Motor neuron (in vitro differentiated cells): ENCODE measurements around the gene EVX1. TPM values are rescaled to one million over a fixed set of nuclear protein-coding genes. Genes with fewer than 3 reads are reported as not detected.

ENCODE experiments used
- ATAC-seq, 8 experiments: fragments of 200-7000 bp; cut with Tn5 transposase; replicated peaks in 6 of 8; 2 replicates each; pipeline ENCODE4 v1.8.0; 2021; ENCODE audit warnings: mild to moderate bottlenecking in 8 of 8, moderate library complexity in 8 of 8
- H3K27ac ChIP-seq, 2 donors: fragments of 250-450 bp; sonication (Bioruptor Pico); 2 replicates each; pipeline ENCODE4 v1.9.0; 2021; ENCODE audit warnings: antibody characterized with exemption in 2 of 2, mild to moderate bottlenecking in 2 of 2, moderate library complexity in 1 of 2
- H3K4me1 ChIP-seq, 2 donors: fragments of 250-450 bp; sonication (Bioruptor Pico); replicated peaks in 1 of 2; 2 replicates each; pipeline ENCODE4 v1.6.1; 2021; ENCODE audit warnings: antibody characterized with exemption in 2 of 2, mild to moderate bottlenecking in 2 of 2, moderate library complexity in 1 of 2
- H3K4me3 ChIP-seq, 5 donors: fragments of 250-450 bp; sonication (Bioruptor Pico); 2 replicates each; pipeline ENCODE4 v1.9.0; 2021; ENCODE audit warnings: antibody characterized with exemption in 5 of 5, mild to moderate bottlenecking in 5 of 5, moderate library complexity in 4 of 5
- WGBS, 10 experiments: fragments of 450-650 bp; shearing (Covaris generic); methylation state at CpG; one replicate each; pipeline ENCODE4 v1.0.0; 2022; 5-methylcytosine and 5-hydroxymethylcytosine counted together
- in situ Hi-C, 9 experiments: fragments of 400-800 bp; cut with MboI; loops; one replicate each; pipeline ENCODE4 v1.15.0; 2021; ENCODE audit warnings: low sequenced_read_pairs in 9 of 9, low pct_unique_long_range_greater_than_20kb in 2 of 9; ENCODE audit not compliant: unreplicated experiment in 9 of 9
- total RNA-seq, 8 experiments: library from RNA; unstranded; fragments of 300-600 nt; gene quantifications; 2 replicates each; pipeline versions ENCODE4 v1.2.3 to v1.2.4, GENCODE V29; 2022

The EVX1 gene
- total RNA-seq, 8 experiments from 2014 or later: 0.05 to 0.85 (median 0.21) TPM; not detected in 2

DNA sequence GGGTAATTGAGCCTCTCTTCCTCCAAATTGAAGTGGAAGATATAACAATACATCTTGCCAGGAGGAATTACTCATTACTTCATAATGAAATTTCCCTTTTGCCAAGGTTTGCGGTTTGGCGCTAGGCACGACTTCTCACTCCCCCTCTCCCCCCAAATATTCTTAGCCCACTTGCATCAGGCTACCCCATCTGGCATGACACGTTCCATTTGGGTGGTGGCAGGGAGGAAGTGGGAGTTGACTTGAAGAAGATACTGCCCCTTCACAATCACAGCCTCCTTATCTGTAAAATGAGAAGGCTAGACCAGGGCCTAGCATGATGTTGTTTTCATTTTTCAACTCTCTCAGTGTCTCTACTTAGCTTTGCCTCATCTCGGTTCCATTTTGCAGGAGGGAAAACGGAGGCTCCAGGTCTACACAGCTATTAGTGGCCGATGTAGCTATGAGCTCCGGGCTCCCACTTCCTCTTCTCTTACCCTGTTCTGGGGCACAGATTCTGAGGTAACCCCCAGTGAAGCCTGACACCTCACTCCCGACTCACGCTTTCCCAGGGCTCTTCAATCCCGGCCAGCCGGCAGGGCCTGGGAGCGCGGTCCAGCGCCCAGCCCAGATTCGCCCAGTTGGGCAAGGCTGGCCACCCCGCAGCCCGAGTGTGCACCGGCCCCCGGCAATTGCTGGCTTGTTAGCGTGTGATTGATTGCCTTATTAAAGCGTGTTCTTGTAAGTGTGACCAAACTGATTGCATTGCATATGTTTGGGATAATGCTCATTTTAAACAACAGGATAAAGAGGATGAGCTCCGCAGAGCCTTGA, 6.5 kb downstream of the EVX1 start:
- in situ Hi-C loops: loop anchor here in 3 of 9 experiments (25.0 kb wide), 1 partner anchor 338 kb away; no protein-coding TSS in a partner anchor

DNA sequence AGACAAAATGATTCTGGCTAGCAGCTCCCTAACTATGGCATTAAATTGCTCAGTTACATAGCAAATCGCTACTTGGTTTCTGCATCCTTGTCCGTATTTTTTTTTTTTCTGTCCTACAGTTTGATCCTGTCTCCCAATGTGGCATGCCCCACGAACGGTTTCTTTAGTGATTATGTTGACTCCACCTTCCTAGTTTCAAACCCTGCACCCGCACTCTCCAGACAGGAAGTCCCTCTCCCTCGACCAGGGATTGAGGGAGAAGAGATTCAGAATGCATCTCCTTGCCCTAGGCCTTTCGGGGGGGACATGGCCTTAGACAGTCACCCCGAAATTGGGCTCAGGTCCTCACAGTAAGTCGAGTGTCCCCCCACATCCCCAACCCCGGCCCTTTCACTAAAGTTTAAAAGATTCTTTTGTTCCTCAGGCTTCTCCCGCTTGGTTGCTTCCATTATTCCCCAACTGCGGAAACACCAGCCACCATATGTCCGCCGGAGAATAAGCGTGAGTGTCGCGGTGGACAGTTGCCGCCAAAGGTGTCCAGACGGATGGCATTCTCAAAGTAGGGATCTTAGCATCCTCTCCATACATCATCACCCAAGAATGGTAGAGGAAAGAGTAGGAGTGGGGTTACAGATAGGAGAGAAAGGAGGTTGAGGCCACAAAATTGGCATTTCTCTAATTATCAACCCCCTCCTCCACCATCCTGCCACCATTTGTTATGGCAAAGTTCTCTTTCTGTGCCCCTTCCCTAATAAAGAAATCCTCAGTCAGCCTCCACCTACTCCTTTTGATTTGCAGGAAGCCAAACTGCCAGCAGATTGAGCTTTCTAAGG, 7.3 kb downstream of the EVX1 start:
- Histone ChIP-seq H3K4me1 (peaks cover 4% of the 10 kb centered on the region in 2 donors), H3K27ac (no peak overlapping the region), H3K4me3 (no peak overlapping the region)
- no peak for ATAC-seq
- 0 to 80% (median 6%) methylated on average over 1 to 10 of the region's 19 CpGs; no CpG with 5 or more reads in 1 of the 10 experiments for WGBS, 10 experiments
- in situ Hi-C loops: loop anchor here in 3 of 9 experiments (25.0 kb wide), 1 partner anchor 337 kb away; no protein-coding TSS in a partner anchor

More for the DNA sequence above, 6.5 kb downstream of the EVX1 start:
- ATAC-seq: no peak
- no peak overlapping the region for H3K4me3 ChIP-seq
- 11 to 100% (median 16%) methylated on average over 2 to 16 of the region's 23 CpGs; no CpG with 5 or more reads in 3 of the 10 experiments for WGBS, 10 experiments
- H3K4me1 ChIP-seq: peaks cover 4 to 5% of the 10 kb centered on the region in 2 donors
- no peak overlapping the region for H3K27ac ChIP-seq

DNA sequence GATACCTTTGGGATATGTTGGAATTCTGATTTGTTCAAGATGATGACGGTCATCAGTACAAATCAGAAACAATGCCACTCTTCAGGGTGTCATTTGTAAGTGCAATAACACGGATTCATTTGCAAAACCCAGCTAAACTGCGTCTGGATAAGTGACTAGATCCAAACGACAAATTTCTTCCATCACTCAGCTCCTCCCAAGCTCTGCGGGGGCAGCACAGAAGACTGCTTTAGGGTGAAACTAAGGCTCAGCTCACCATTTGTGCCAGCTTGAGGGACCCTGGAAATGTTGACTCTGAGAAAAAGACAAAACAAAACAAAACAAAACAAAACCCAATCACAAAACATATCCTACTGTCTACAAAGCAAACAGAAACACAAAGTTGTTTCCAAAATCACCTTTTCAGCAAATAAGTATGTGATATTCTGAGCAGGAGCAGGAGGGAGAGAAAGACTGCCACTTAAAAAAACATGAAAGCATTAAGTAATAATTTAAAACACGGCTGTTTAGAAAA, 8.0 kb downstream of the EVX1 start:
- 0 to 75% (median 1%) methylated on average over 1 to 6 of the region's 6 CpGs for WGBS, 10 experiments
- no peak for ATAC-seq
- H3K27ac ChIP-seq: no peak overlapping the region
- in situ Hi-C loops: no loop called here
- peaks cover 0 to 4% of the 10 kb centered on the region in 2 donors for H3K4me1 ChIP-seq
- no peak overlapping the region for H3K4me3 ChIP-seq

DNA sequence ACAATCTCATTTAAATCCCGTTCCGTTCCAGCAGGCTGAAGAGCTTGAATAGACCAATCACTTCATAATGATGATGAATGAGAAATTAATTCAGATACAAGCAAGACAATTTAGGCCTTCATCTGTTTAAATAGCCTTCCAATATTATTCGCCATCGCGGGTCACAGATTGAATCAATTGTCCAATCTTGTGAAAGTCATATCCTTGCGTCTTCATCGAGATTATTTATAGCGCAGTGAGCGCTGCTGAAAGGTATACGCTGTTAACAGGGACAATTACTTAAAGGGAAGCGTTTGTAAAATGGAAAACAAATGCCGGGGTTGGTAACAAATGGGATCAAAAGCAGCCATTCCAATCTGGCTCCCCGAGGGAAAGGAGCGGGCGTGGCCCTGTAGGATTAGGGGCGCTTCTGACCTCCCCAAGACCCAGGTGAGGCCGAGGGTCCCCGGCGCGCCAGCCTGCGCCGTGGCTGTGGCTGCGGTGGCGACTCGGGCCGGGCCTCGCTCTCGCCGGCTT, 8.6 kb downstream of the EVX1 start:
- WGBS, 10 experiments: 0 to 66% (median 11%) methylated on average over 3 to 15 of the region's 29 CpGs
- Histone ChIP-seq H3K4me1 (peaks cover 0 to 2% of the 10 kb centered on the region in 2 donors), H3K27ac (no peak overlapping the region), H3K4me3 (no peak overlapping the region)
- in situ Hi-C loops: no loop called here
- ATAC-seq: peak in 2 of 8 experiments; percentile 40

DNA sequence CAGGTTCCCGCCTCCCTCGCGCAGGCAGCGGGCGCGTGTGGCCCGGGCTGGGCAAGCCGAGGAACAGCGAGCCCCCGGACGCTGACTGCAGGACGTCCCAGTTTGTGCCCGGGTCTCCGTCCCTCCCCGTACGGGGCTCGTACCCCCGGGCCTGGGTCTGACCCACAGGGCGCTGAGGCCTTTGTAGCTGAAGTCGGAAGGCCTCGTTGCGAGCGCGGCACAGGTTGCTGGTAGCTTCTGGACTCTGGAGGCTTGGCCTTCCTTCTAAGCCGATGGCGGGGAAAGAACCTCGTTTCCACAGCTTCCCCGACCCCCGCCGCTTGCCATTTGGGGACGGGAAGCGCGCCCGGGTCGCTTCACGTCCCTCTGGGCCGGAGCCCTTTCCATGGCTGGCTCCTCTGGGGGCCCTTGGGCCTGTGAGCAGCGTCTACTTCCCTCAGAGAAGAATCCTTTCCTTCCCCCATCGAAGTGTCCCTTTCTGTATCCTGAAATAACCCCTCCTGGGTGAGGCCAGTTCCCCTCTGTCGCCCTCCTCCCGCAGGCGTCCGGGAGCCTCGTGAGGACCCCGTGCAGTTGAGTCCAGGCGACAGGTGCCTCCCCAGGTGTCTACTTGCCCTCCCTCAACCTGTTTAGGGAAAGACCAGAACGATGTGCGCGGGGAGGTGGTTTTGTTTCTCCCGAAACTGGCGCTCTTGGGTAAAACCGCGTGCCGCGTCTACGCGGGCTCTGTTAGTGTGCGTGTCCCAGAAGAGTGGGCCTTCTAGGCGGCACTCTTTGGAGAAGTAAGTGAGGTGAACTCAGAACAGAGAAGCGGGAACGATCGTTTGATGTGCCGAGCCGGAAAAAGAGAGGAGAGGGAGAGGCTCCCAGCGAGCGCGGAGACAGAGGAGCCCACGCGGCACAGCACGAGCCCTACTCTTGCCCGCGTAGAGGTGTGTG, 9.3 kb downstream of the EVX1 start:
- Histone ChIP-seq H3K27ac (no peak overlapping the region), H3K4me3 (no peak overlapping the region), H3K4me1 (no peaks in the 10 kb centered on the region)
- ATAC-seq: peak in 5 of 8 experiments; percentile 10 to 55 (median 31)
- in situ Hi-C loops: no loop called here
- WGBS, 10 experiments: 0 to 90% (median 6%) methylated on average over 1 to 12 of the region's 72 CpGs; no CpG with 5 or more reads in 2 of the 10 experiments

DNA sequence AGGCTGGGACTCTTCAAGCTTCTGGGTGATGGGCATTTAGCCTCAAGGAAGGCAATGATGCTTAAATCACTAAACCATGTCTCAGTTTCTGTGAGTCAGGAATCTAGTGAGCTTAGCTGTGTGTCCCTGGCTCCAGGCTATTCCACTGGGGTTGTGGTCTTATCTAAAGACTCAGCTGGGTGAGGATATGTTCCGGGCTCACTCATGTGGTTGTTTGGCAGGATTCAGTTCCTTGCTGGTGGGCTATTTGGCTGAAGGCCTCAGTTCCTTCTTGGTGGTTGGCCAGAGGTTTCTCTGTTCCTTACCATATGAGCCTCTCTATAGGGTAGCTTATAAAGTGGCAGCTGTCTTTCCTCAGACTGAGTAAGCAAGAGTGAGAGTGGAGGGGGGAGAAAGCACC, 12.0 kb downstream of the EVX1 start:
- no peak overlapping the region for H3K4me3 ChIP-seq
- no peak overlapping the region for H3K27ac ChIP-seq
- H3K4me1 ChIP-seq: no peaks in the 10 kb centered on the region
- in situ Hi-C loops: no loop called here
- no peak for ATAC-seq
- WGBS, 10 experiments: 40 to 86% (median 78%) methylated on average over 1 of the region's 1 CpG; no CpG with 5 or more reads in 6 of the 10 experiments

DNA sequence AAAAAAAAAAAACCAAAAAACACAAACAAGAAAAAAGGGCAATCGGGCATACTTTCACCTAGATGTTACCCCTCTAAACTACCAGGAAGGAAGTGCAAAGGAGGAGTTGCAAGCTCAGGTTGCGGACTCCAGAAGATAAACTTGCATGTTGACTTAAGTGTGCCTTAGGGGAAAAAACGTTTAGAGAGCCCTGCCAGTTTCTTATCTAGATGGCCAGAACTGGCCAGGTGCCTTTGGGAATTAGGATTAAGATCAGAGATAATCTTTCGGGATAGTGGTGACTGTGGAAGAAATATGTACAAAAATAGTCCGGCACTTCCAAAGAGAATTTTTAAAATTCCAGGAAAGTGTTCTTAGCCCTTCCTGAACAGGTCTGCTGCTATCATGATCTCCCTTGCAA, 17.6 kb downstream of the EVX1 start:
- Histone ChIP-seq H3K4me1 (no peaks in the 10 kb centered on the region), H3K27ac (no peak overlapping the region), H3K4me3 (no peak overlapping the region)
- 44 to 100% (median 79%) methylated on average over 1 to 5 of the region's 5 CpGs; no CpG with 5 or more reads in 1 of the 10 experiments for WGBS, 10 experiments
- in situ Hi-C loops: no loop called here
- no peak for ATAC-seq

DNA sequence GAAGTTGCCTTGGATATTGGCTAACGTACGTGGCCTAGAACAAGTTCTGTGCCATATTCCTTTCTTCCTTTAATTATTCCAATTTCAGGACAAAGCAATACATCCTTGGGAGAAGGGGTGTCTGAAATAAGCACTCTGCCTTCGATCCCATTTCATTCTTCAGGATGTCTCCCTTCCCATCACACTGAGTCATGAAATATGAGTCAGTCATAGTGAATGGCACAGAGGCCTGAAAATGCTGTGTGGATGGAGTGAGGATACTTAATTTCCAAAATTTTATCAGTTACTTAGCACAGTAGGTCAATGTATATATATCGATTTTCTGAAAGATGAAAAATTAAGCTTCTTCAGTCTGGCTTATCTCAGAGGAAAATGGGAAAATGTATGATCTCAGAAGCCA, 19.5 kb downstream of the EVX1 start:
- in situ Hi-C loops: no loop called here
- Histone ChIP-seq H3K4me3 (no peak overlapping the region), H3K4me1 (no peaks in the 10 kb centered on the region), H3K27ac (no peak overlapping the region)
- 36 to 83% (median 68%) methylated on average over 1 to 4 of the region's 4 CpGs for WGBS, 10 experiments
- ATAC-seq: no peak

DNA sequence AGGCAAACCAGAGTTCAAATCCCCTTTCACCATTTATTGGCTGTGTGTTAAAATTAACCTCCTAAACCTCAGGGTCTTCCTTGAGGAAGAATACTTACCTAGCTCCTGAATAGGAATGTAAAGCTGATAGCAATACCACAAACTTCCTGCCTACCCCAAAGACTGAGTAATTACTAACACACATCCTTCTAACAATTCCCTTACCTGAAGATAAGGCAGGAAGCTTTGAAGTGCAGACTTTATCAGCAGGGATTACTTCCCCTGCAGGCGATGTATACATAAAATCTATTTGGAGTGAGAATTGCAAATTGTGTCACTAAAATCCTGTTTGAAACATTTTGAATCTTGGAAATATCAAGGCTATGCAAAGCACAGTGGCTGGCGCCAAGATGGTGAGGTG, 21.2 kb downstream of the EVX1 start:
- Histone ChIP-seq H3K4me1 (no peaks in the 10 kb centered on the region), H3K27ac (no peak overlapping the region), H3K4me3 (no peak overlapping the region)
- WGBS, 10 experiments: 40 to 100% (median 80%) methylated on average over 1 to 2 of the region's 2 CpGs; no CpG with 5 or more reads in 3 of the 10 experiments
- in situ Hi-C loops: no loop called here
- no peak for ATAC-seq

DNA sequence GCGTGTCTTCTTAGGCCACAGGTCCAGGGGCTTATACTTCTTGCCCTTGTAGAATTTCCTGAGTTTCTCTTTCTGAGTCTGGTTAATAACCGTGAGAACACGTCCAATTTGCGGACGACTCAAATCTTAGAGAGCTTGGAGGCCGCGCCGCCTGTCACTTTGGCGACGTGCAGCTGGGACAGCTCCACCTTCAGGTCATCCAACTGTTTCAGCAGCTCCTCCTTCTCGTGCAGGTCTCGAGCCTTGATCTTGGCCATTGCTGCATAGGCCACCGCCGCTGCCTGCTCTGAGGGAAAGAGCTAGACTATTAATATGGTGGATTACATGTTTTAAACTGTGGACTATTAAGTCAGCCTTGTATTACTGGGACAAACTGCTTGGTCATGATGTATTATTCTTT, 26.9 kb downstream of the EVX1 start:
- in situ Hi-C loops: no loop called here
- ATAC-seq: no peak
- WGBS, 10 experiments: 65 to 100% (median 87%) methylated on average over 3 to 13 of the region's 14 CpGs; no CpG with 5 or more reads in 1 of the 10 experiments
- Histone ChIP-seq H3K4me1 (no peaks in the 10 kb centered on the region), H3K4me3 (no peak overlapping the region), H3K27ac (no peak overlapping the region)

DNA sequence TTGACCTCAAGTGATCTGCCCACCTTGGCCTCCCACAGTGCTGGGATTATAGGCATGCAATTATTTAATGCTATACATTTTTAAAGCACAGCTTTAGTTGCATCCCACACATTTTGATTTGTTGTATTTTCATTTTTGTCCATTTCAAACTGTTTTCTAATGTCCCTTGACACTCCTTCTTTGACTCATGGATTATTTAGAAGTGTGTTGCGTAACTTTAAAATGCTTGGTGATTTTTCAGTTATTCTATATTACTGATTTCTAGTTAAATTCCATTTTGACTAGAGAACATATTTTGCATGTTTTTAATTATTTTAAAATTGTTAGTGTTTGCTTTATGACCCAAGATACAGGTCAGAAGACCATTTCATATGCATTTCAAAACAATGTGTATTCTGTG, 28.8 kb downstream of the EVX1 start:
- H3K27ac ChIP-seq: no peak overlapping the region
- in situ Hi-C loops: no loop called here
- H3K4me1 ChIP-seq: no peaks in the 10 kb centered on the region
- 0 to 100% (median 73%) methylated on average over 1 of the region's 1 CpG; no CpG with 5 or more reads in 2 of the 10 experiments for WGBS, 10 experiments
- no peak overlapping the region for H3K4me3 ChIP-seq
- ATAC-seq: no peak

DNA sequence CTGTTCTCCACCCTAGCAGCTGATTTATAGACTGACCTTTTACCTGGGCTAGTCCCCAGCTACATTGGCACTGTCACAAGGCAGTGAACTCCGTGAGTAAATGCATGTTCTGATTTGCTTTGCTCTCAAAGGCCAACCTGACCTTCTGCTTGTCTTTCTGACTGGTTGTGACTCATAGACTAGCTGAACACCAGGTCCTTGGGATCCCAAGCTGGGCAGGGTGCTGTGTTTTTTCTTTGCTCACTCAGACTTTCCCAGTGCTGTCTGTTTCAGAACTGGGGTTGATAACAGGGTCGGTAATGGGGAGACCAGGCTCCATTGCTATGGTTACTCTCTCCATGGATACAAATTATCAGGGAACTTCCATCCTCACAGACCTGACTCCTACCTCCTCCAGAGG, 35.0 kb downstream of the EVX1 start:
- Histone ChIP-seq H3K4me1 (no peaks in the 10 kb centered on the region), H3K4me3 (no peak overlapping the region), H3K27ac (no peak overlapping the region)
- WGBS, 10 experiments: 0 to 100% (median 43%) methylated on average over 1 to 2 of the region's 2 CpGs; no CpG with 5 or more reads in 3 of the 10 experiments
- peak in 2 of 8 experiments; percentile 32 to 46 for ATAC-seq
- in situ Hi-C loops: no loop called here
